GM13976 (cell line): ENCODE measurements around the gene CPAMD8.

Source experiments
- DNase-seq: peaks from one replicate; pipeline ENCODE4 v3.0.0; 2012; ENCODE audit warnings: low spot score
- in situ Hi-C: fragments of 300-500 bp; cut with MboI; formaldehyde crosslinking; loops from one replicate; pipeline ENCODE4 v1.12.0; 2022; ENCODE audit warnings: low sequenced_read_pairs, mixed read lengths, inconsistent platforms; ENCODE audit not compliant: unreplicated experiment
- TF ChIP-seq, protein P1 (sequence below): IDR thresholded peaks from 2 replicates; pipeline ENCODE4 v1.5.1; 2012; ENCODE audit warnings: borderline replicate concordance, mild to moderate bottlenecking; ENCODE audit not compliant: insufficient read depth; ENCODE audit errors: extremely low read depth, missing control alignments, control extremely low read depth

CPAMD8 gene

DNA sequence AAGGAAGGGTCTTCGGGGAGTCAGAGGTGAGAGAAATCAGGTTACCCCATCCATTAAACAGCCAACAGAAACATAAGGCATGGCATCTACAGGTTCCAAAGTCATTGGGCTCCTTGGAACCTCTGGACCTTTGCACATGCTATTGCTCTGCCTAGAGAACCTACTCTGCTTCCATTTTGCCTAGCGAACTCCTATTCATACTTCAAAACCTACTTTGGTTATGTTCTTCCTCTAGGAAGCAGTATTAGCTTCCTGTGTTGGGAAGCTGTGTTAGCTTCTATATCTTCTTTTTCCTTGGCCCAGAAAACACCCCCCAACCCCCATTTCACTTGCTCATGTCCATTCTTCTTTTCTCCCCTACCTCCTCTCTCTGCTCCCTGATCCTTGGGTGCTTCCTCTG lies 98.3 kb downstream of the CPAMD8 start:
- TF ChIP-seq, protein P1, sequence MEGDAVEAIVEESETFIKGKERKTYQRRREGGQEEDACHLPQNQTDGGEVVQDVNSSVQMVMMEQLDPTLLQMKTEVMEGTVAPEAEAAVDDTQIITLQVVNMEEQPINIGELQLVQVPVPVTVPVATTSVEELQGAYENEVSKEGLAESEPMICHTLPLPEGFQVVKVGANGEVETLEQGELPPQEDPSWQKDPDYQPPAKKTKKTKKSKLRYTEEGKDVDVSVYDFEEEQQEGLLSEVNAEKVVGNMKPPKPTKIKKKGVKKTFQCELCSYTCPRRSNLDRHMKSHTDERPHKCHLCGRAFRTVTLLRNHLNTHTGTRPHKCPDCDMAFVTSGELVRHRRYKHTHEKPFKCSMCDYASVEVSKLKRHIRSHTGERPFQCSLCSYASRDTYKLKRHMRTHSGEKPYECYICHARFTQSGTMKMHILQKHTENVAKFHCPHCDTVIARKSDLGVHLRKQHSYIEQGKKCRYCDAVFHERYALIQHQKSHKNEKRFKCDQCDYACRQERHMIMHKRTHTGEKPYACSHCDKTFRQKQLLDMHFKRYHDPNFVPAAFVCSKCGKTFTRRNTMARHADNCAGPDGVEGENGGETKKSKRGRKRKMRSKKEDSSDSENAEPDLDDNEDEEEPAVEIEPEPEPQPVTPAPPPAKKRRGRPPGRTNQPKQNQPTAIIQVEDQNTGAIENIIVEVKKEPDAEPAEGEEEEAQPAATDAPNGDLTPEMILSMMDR, result no peak
- in situ Hi-C loops, result no loop called here
- DNase-seq, result no peak

DNA sequence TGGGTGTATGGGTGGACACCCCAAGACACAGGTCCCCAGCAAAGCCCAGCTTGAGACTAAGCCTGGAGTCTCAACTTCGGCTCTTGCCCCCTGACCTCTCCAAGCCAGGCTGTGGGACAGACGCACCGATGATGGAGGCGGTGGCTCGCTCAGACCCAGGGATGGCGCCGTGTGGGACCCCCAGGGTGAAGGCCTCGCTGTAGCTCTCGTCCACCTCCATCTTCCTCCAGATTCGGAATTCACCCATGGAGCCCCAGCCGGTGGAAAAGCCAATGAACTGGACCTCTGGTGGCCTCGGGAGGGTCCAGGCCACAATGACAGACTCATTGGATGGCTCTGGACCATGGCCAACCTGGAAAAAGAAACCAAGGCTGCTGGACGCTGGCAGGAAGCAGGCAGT lies 98.7 kb downstream of the CPAMD8 start:
- in situ Hi-C loops, result no loop called here
- TF ChIP-seq, protein P1, result no peak
- no peak for DNase-seq

DNA sequence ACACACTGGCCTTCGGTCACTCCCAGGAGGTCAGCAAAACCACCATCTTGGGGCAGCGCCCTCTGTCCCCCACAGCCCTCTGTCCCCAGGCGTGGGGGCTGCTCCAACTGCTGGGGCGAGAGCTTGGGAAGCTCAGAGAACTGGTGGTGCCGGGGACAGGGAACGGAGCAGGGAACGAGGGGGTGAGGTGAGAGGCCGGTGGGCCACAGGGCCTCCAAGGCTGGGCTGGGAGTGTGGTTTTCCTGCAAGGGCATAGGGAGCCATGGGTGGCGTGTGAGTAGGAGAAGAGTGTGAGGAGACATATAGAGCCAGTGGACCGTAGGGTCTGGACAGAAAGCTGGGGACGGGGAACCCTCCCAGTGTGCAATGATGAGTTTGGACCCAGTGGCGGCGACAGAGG lies 103.7 kb downstream of the CPAMD8 start:
- in situ Hi-C loops, result no loop called here
- TF ChIP-seq, protein P1, result no peak

DNA sequence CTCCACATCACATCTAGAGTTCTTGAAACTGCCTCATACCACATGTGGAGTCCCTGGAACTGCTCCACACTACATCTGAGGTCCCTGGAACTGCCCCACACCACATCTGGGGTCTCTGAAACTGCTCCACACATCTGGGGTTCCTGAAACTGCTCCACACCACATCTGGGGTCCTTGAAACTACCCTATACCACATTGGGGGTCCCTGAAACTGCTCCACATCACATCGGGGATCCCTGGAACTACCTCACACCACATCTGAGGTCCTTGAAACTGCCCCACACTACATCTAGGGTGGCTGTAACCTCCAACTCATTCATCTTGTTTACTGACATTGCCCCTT lies 104.0 kb downstream of the CPAMD8 start:
- TF ChIP-seq, protein P1, result no peak
- peak; percentile 22 for DNase-seq
- in situ Hi-C loops, result no loop called here

More for the DNA sequence above, 103.7 kb downstream of the CPAMD8 start:
- no peak for DNase-seq

DNA sequence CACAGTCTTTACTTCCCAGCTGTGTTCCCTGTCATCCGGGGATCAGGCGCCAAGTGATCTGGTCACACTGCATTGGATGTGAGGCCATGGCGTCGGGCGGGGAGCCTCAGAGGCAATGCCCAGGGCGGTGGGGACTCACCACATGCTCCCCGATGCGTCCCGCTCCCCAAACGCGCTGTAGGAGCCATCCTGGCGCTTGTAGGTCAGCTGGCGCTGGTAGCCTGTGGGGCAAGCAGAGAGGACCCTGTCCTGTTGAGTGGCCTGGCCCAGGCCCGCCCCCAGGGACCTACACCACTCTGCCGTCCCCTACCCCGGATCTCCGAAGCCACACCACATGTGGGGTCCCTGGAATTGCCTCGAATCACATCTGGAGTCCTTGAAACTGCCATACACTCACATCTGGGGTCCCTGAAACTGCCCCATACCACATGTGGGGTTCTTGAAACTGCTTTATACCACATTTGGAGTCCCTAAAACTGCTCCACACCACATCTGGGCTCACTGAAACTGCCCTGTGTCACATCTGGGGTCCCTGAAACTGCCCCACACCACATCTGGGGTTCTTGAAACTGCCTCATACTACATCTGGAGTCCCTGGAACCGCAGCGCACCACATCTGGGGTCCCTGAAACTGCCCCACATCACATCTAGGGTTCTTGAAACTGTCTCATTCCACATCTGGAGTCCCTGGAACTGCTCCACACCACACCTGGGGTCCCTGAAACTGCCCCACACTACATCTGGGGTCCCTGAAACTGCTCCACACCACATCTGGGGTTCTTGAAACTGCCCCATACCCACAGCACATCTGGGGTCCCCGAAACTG lies 104.6 kb downstream of the CPAMD8 start:
- DNase-seq, result peak; percentile 33
- TF ChIP-seq, protein P1, result no peak
- in situ Hi-C loops, result no loop called here

DNA sequence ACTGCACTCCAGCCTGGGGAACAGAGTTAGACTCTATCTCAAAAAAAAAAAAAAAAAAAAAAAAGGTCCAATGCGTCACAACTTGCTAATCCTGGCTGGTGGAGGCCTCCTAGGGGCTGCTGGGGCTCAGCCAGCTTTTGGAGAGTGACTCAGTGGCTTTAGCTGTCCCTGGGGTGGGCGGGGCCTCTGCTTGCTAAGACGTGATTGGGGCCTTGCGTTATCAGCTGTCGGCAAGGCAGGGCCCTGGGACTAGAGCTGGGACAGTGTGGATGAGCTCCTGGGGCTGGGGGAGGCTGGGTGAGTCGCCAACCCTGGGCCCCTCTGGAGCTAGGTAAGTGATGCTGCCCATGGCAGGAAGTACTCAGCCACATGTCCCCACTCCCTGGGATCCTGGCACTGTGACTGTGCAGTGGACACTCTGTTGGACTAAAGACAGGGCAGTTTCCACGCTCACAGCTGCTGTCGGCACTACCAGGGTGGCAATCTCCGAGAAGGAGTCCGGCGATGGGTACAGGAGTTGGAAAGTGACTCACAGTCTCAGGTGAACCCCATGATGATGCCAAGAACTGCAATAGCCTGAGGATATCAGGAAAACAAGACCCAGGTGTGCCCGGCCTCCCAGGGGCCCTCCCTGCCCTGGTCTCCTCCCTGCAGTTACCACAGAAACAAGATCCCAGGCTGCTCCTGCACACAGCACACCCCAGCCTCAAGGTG lies 105.6 kb downstream of the CPAMD8 start:
- in situ Hi-C loops, result no loop called here
- TF ChIP-seq, protein P1, result no peak
- DNase-seq, result no peak
